ENCODE results near the gene COL6A1.
"Not testable (repeated sequence)": the region's sequence is repeated elsewhere in the genome, so short reads cannot be mapped to it uniquely, and the experiment has no call there.

Gene COL6A1

GRCh38 chr21:45945868-45946210, 35.7 kb upstream of the COL6A1 start:
- in situ Hi-C loops (cut with MboI; ENCODE audit: low sequenced_read_pairs): no loop called here

DNA sequence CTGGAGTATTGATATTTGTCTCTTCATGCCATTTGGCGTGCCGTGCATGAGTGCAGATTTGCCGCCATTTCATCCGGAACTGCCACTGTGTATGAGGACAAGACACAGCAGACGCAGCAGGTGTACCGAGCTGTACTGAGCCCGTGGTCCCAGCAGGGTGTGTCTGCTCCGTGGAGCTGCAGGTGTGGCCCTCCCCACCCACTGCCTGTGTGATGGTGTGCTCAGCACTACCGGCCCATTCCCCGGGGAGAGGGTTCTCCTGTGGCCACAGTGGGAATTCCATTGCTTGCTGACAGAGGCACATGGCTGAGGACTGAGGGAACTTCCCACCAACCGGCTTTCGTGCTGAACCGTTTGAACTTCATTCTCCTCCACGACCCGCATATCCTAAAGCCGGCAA, 34.3 kb upstream of the COL6A1 start:
- in situ Hi-C loops (cut with MboI; ENCODE audit: low sequenced_read_pairs): no loop called here

DNA sequence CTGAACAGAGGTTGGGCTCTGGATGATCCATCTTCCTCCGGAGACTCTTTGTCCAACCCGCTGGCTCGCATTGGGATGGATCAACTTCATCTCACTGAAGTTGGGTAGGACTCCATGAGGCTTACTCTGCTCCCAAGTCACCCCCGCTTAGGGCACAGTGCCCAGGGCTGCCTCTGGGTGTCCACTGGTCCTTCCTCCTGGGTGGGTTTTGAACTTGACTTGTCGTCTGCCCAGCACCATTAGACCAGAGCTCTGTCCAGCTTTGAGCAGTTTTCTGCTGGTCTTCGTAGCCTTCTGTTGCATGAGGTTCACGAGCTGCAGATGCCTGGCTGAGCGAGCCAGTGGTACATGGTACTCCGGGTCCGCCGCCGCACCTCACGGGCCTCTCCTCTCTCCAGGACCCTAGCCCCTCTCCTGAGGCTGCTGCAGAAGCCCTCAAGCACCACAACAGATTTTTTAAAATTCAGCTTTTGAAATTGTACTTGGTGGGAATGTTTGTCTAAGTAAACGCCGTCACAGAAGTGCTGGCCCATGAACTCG, 33.8 kb upstream of the COL6A1 start:
- in situ Hi-C loops (cut with MboI; ENCODE audit: low sequenced_read_pairs): no loop called here

DNA sequence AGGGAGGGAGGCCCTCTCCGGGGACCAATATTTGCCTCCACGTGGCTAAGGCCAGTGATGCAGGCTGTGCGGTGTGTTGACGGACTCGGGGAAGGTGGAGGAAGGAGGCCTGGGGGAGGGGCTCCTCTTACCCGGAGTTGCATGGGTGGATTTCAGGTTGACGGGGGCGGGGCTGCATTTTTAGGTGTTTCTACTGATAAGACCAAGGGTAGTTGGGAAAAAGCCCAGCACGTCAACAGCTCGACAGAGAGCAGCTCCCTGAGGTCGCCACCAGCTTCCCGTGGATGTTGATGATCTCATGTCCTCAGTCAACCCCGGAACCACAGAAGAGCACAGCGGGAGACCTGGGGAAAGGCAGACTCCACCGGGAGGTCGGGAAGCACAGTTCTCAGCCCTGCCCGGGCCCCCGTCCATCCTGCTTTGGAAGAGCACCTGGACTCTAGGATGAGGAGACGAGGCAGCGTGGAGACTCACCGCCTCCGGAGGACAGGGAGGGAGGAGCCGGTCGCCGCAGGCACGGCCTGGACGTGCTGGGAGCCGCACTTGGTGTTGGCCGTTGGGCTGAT, 32.9 kb upstream of the COL6A1 start:
- in situ Hi-C loops (cut with MboI; ENCODE audit: low sequenced_read_pairs): no loop called here

DNA sequence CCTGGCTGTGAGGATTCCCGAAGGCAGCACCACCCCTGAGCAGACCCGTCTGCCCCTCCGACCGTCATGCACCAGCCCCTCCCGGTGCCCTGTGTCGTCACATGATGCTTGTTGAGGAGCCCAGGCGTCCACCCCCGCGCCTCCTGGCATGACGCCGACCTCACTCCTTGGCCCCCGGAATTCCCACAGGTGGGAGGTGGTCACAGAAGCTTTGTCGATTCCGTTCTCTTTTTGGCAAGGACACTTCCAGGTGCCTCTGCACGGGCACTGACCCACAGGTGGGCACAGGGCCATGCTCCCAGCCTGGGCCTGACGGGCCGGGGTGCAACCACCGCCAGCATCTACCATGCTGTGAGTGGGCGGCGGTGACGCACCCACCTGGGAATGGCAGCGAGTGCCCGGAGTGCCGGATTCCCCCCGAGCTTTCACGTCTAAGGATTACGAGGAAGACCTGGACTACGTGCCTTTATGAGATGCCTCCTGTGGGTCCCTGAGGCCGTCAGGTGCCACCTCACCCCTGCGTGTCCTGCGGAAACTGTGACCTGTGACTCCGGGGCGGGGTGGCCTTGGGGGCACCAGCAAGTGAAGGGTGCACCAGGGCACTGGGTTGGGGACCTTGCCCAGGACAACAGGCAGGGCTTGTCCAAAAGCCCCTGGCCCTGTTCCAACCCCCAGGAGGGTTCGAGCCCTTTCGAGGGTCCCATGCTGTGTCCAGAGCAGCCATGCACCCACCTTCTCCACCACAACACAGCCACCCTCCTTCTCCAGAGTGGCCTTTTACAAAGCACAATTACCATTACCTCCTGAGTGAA, 31.4 kb upstream of the COL6A1 start:
- in situ Hi-C loops (cut with MboI; ENCODE audit: low sequenced_read_pairs): no loop called here

GRCh38 chr21:45950740-45951515, 30.6 kb upstream of the COL6A1 start:
- in situ Hi-C loops (cut with MboI; ENCODE audit: low sequenced_read_pairs): no loop called here

DNA sequence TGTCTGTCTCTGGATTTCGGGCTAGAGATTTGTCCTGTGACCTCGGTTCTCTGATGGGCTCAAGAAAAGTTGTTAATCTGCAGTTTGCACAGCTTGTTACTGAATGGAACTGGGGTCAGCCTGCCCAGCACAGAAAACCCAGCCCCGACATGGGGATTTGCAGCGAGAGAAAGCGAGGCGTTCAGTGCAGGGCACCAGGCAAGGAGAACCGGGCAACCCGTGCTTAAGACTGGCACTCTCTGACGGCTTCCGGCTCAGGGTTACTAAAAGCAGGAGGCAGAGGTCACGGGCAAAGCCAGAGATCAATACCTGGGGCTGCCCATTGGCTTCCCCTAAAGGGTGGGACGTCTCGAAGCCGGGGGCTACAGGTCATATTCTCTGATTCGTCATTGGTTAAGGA, 29.9 kb upstream of the COL6A1 start:
- in situ Hi-C loops (cut with MboI; ENCODE audit: low sequenced_read_pairs): no loop called here

DNA sequence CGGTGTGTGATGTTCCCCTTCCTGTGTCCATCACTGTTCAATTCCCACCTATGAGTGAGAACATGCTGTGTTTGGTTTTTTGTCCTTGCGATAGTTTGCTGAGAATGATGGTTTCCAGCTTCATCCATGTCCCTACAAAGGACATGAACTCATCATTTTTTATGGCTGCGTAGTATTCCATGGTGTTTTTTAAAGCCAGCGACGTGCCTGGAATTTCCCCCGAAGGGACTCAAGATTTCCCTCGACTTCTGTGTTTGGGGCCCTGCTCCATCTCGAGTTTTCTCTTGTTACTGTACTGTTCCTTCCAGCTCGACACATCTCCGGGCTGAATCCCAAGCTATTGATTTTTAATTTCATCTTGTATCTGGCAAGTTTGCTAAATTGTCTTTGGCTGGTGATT, 29.0 kb upstream of the COL6A1 start:
- in situ Hi-C loops (cut with MboI; ENCODE audit: low sequenced_read_pairs): not testable (repeated sequence)

- in situ Hi-C loops (cut with MboI; ENCODE audit: low sequenced_read_pairs): no loop called here
Observed at GRCh38 chr21:45952974-45953373, 28.6 kb upstream of the COL6A1 start.

- in situ Hi-C loops (cut with MboI; ENCODE audit: low sequenced_read_pairs): no loop called here
Observed at GRCh38 chr21:45954261-45954660, 27.3 kb upstream of the COL6A1 start.

- in situ Hi-C loops (cut with MboI; ENCODE audit: low sequenced_read_pairs): no loop called here
Observed at GRCh38 chr21:45954921-45955320, 26.6 kb upstream of the COL6A1 start.

GRCh38 chr21:45957551-45957950, 24.0 kb upstream of the COL6A1 start:
- in situ Hi-C loops (cut with MboI; ENCODE audit: low sequenced_read_pairs): no loop called here

- in situ Hi-C loops (cut with MboI; ENCODE audit: low sequenced_read_pairs): no loop called here
Observed at GRCh38 chr21:45957981-45958600, 23.5 kb upstream of the COL6A1 start.

GRCh38 chr21:45959182-45959581, 22.4 kb upstream of the COL6A1 start:
- in situ Hi-C loops (cut with MboI; ENCODE audit: low sequenced_read_pairs): no loop called here

DNA sequence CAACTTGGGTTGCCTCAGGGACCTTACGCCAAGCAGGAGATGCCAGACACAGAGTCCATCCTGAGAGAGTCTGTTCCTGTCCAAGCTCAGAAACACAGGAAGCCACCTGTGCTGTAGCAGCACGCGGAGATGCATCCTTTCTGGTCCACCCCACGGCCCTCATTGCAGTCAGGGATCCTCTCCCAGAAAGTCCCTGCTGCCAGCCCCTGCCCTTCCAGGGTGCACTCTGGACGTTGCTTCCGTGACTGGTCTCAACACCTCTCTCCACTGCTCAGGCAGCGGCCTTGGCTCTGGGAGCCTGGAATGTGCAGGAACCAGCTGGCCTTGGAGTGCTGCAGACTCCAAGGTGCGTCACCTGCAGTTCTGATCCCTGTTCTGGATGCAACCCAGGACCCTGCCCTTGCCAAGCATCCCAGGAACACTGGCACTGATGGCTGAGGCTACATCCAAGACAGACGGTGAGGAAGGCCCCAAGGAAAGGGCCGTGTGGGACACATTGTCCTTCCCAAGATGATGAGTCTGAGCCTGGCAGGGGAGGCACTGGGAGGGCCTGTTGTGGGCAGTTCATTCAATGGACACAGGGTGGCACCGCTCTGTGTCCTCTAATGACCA, 21.7 kb upstream of the COL6A1 start:
- in situ Hi-C loops (cut with MboI; ENCODE audit: low sequenced_read_pairs): no loop called here

DNA sequence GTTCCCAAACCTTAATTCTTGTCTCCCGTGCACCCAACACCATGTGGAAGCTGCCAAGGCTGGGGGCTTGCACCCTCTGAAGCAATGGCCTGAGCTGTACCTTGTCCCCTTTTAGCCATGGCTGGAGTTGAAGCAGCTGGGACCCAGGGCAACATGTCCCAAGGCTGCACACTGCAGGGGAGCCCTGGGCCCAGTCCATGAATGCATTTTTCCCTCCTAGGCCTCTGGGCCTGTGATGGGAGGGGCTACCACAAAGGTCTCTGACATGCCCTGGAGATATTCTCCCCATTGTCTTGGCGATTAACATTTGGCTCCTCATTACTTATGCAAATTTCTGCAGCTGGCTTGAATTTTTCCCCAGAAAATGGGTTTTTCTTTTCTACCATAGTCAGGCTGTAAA, 20.2 kb upstream of the COL6A1 start:
- in situ Hi-C loops (cut with MboI; ENCODE audit: low sequenced_read_pairs): not testable (repeated sequence)

DNA sequence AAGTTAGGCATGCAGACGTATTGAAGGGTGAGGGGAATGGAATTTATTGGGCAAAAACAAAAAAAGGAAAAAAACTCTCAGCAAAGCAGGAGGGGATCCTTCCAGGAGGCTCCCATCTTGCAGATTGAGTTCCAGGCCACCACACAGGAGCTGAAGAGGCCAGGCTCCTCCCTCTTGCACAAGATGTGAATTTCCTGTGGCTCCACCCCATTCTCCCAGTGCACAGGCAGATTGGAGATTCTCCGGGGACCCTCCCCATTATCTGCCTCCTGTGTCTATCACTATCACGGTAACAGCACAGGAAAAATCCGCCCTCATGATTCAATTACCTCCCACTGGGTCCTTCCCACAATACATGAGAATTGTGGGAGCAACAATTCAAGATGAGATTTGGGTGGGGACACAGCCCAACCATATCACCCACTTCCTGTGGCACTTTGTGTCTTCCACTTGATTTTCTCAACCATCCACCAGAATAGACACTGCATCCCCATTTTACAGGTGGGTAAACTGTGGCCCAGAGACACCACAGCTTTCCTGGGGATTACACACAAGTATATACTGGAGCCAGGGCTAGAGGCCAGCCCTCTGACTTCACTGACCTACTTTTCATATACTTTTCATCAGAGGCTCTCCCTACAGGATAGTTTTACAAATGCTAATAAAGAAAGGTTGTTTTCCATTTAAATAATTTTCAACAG, 18.9 kb upstream of the COL6A1 start:
- in situ Hi-C loops (cut with MboI; ENCODE audit: low sequenced_read_pairs): no loop called here

DNA sequence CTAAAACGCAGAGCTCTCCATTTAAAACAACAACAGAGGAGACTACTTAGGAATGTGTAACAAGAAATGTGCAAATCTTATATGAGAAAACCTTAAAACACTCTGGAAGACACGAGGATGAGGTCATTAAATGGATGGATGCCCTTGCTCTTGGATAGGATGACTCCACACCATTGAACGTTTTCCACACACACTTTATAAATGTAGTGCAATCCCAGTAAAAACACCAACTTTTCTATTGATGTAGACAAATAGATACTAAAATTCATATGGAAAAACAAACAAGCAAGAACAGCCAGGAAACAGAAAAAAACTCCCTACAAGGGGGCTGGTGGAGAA, 18.4 kb upstream of the COL6A1 start:
- in situ Hi-C loops (cut with MboI; ENCODE audit: low sequenced_read_pairs): no loop called here

- in situ Hi-C loops (cut with MboI; ENCODE audit: low sequenced_read_pairs): no loop called here
Observed at GRCh38 chr21:45964649-45965048, 16.9 kb upstream of the COL6A1 start.

DNA sequence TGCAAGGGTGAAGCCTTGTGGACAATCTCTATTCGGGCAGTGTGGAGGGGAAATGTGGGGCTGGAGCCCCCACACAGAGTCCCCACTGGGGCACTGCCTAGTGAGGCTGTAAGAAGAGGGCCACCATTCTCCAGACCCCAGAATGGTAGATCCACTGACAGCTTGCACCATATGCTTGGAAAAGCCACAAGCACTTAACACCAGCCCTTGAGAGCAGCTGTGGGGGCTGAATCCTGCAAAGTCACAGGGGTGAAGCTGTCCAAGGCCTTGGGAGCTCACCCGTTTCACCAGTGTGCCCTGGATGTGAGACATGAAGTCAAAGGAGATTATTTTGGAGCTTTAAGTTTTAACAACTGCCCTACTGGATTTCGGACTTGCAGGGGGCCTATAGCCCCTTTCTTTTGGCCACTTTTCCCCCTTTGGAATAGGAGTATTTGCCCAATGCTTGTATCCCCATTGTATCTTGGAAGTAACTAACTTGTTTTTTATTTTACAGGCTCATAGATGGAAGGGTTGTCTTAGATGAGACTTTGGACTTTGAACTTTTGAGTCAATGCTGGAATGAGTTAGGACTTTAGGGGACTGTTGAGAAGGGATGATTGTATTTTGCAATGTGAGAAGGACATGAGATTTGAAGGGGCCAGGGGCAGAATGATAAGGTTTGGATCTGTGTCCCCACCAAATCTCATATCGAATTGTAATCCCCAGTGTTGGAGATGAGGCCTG, 16.3 kb upstream of the COL6A1 start:
- in situ Hi-C loops (cut with MboI; ENCODE audit: low sequenced_read_pairs): no loop called here

Data from HL-60/S4 treated with retinoic acid at 250 ng/mL for 4 days and 3 days (cell line).